Spleen (tissue), 7 donors: Measurements from ENCODE around the gene ELF1.

Experiments
- CTCF ChIP-seq, 11 experiments: fragments of 200-600 bp in 7 of 11; fragments of 450-650 bp in 4 of 11; sonication (generic) in 4 of 11; IDR thresholded peaks in 8 of 11; conservative IDR thresholded peaks in 3 of 11; 1 replicate in 7 of 11; 2 replicates in 4 of 11; pipeline versions ENCODE4 v1.4.0 to v1.8.0; 2016 to 2021; ENCODE audit warnings: antibody characterized with exemption in 11 of 11, inconsistent platforms in 4 of 11, mild to moderate bottlenecking in 1 of 11
- POLR2A ChIP-seq, 3 donors: fragments of 450-650 bp; IDR thresholded peaks; one replicate each; pipeline ENCODE4 v1.5.1; 2017; ENCODE audit warnings: antibody characterized with exemption in 3 of 3, mild to moderate bottlenecking in 1 of 3
- POLR2AphosphoS5 ChIP-seq, 3 donors: sonication (generic); formaldehyde crosslinking; IDR thresholded peaks; one replicate each; pipeline ENCODE4 v1.5.1; 2017; ENCODE audit warnings: antibody characterized with exemption in 3 of 3
- donor health status: DM: no; HTN: no; CAD: no; lungs with moderate emphysema.
- donor health status: DM: no; HTN: no; CAD: no.
- donor health status: DM: no; HTN: no; CAD: no.

GRCh38 chr13:40932252-40932651, 86.9 kb downstream of the ELF1 start:
- TF ChIP-seq CTCF (IDR thresholded peaks at IDR 0.05 in 8 of 11, conservative IDR thresholded peaks at IDR 0.05 in 3 of 11) = no peak
- TF ChIP-seq POLR2AphosphoS5 (IDR thresholded peaks at IDR 0.05) = no peak
- no peak for TF ChIP-seq POLR2A (IDR thresholded peaks at IDR 0.05)
